ENCODE results near the gene KCNIP1. TPM values are rescaled to one million over a fixed set of nuclear protein-coding genes. Genes with fewer than 3 reads are reported as not detected.

KCNIP1 gene
- polyA plus RNA-seq, 3 donors = not detected

DNA sequence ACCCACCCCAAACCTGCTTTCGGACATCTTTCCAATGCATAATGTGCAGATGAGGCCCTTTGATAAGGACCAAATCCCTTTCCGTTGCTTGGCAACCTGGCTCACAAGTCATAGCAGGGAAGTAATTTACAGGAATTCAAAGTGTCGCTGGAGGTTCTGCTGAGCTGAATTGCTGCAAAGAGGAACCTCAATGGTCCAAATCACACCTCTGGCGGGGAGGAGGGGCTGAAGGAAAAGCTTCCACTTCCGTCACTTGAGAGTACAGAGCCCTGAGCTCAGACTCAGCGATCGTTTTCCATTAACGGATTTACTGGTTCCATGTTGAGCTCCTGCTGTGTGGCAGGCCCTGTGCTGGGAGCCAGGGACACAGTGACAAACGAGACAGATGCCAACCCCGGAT, 99.3 kb downstream of the KCNIP1 start:
- Mint-ChIP-seq H3K9me3 (no peaks in the 10 kb centered on the region), H3K4me3 (no peak overlapping the region), H3K27me3 (ENCODE audit: low read depth in 3 of 3) (peaks cover 3 to 31% (median 19%) of the 10 kb centered on the region in 3 donors), H3K27ac (no peak overlapping the region), H3K36me3 (no peaks in the 10 kb centered on the region), H3K4me1 (peaks cover 3% of the 10 kb centered on the region)
- H3K4me3 ChIP-seq (replicated peaks in 1 of 3; ENCODE audit: low read depth in 2 of 3, low read length in 3 of 3) = no peak overlapping the region
- no peaks in the 10 kb centered on the region for H3K79me2 ChIP-seq (ENCODE audit: insufficient read depth, low read length)
- H3K27ac ChIP-seq (ENCODE audit: low read depth in 1 of 2, low read length in 2 of 2) = no peak overlapping the region
- H2AFZ ChIP-seq (ENCODE audit: insufficient read depth, low read depth, low read length, poor library complexity, severe bottlenecking) = no peak overlapping the region
- DNase-seq = no peak
- no peak overlapping the region for H3K4me2 ChIP-seq (replicated peaks; ENCODE audit: extremely low read depth, low read length, poor library complexity, severe bottlenecking)
- no peak for TF ChIP-seq CTCF (IDR thresholded peaks at IDR 0.05)
- 90% methylated on average over 9 of the region's 10 CpGs for whole genome bisulfite sequencing (ENCODE audit: insufficient coverage)
- no peaks in the 10 kb centered on the region for H3K36me3 ChIP-seq (replicated peaks in 1 of 2; ENCODE audit: control insufficient read depth in 1 of 2, insufficient read depth in 2 of 2, low read length in 2 of 2)
- H3K27me3 ChIP-seq (ENCODE audit: control insufficient read depth in 2 of 2, insufficient read depth in 2 of 2, low read length in 2 of 2) = peaks cover 0 to 9% of the 10 kb centered on the region in 2 donors
- intact Hi-C loops (cut with micrococcal nuclease) = no loop called here
- H3K9ac ChIP-seq (ENCODE audit: insufficient read depth, low read length, poor library complexity, severe bottlenecking) = no peak overlapping the region
- no peaks in the 10 kb centered on the region for H4K20me1 ChIP-seq (ENCODE audit: insufficient read depth, low read length)
- no peaks in the 10 kb centered on the region for H3K4me1 ChIP-seq (ENCODE audit: control insufficient read depth in 1 of 2, insufficient read depth in 2 of 2, low read length in 2 of 2)
- no peaks in the 10 kb centered on the region for H3K9me3 ChIP-seq (replicated peaks in 1 of 2; ENCODE audit: control insufficient read depth in 1 of 2, insufficient read depth in 1 of 2, low read length in 2 of 2)

- Mint-ChIP-seq H3K9me3 (no peaks in the 10 kb centered on the region), H3K4me3 (no peak overlapping the region), H3K27ac (peak overlapping the region in 1 of 7 donors; percentile 33), H3K4me1 (peaks cover 3% of the 10 kb centered on the region), H3K27me3 (ENCODE audit: low read depth in 3 of 3) (peaks cover 0 to 23% (median 12%) of the 10 kb centered on the region in 3 donors), H3K36me3 (no peaks in the 10 kb centered on the region)
- peak; percentile 55 for TF ChIP-seq CTCF (IDR thresholded peaks at IDR 0.05)
- 47% methylated on average over 11 of the region's 12 CpGs for WGBS (ENCODE audit: insufficient coverage)
- H3K9ac ChIP-seq (ENCODE audit: insufficient read depth, low read length, poor library complexity, severe bottlenecking) = no peak overlapping the region
- intact Hi-C loops (cut with micrococcal nuclease) = no loop called here
- H3K4me1 ChIP-seq (ENCODE audit: control insufficient read depth in 1 of 2, insufficient read depth in 2 of 2, low read length in 2 of 2) = no peaks in the 10 kb centered on the region
- no peaks in the 10 kb centered on the region for H3K36me3 ChIP-seq (replicated peaks in 1 of 2; ENCODE audit: control insufficient read depth in 1 of 2, insufficient read depth in 2 of 2, low read length in 2 of 2)
- no peak overlapping the region for H3K27ac ChIP-seq (ENCODE audit: low read depth in 1 of 2, low read length in 2 of 2)
- DNase-seq = peak; percentile 7 to 35 (median 12)
- no peaks in the 10 kb centered on the region for H3K79me2 ChIP-seq (ENCODE audit: insufficient read depth, low read length)
- peaks cover 0 to 4% of the 10 kb centered on the region in 2 donors for H3K27me3 ChIP-seq (ENCODE audit: control insufficient read depth in 2 of 2, insufficient read depth in 2 of 2, low read length in 2 of 2)
- no peak overlapping the region for H2AFZ ChIP-seq (ENCODE audit: insufficient read depth, low read depth, low read length, poor library complexity, severe bottlenecking)
- H3K4me3 ChIP-seq (replicated peaks in 1 of 3; ENCODE audit: low read depth in 2 of 3, low read length in 3 of 3) = no peak overlapping the region
- no peak overlapping the region for H3K4me2 ChIP-seq (replicated peaks; ENCODE audit: extremely low read depth, low read length, poor library complexity, severe bottlenecking)
- no peaks in the 10 kb centered on the region for H4K20me1 ChIP-seq (ENCODE audit: insufficient read depth, low read length)
- H3K9me3 ChIP-seq (replicated peaks in 1 of 2; ENCODE audit: control insufficient read depth in 1 of 2, insufficient read depth in 1 of 2, low read length in 2 of 2) = no peaks in the 10 kb centered on the region
Measured at GRCh38 chr5:170603578-170604565, 100.1 kb downstream of the KCNIP1 start.
